Hepatocyte (in vitro differentiated cells): ENCODE results near the gene MAPKAP1.

Experiments used
- CTCF ChIP-seq: fragments of 200-600 bp; sonication (generic); IDR thresholded peaks from 2 replicates; pipeline ENCODE4 v1.5.1; 2016; ENCODE audit warnings: antibody characterized with exemption, mild to moderate bottlenecking; ENCODE audit not compliant: poor library complexity
- EZH2 ChIP-seq: fragments of 200-600 bp; sonication (generic); IDR thresholded peaks from 2 replicates; pipeline ENCODE4 v1.6.1; 2016; ENCODE audit warnings: antibody characterized with exemption, mild to moderate bottlenecking, borderline replicate concordance
- EZH2phosphoT487 ChIP-seq: fragments of 200-600 bp; sonication (generic); IDR thresholded peaks from one replicate; pipeline ENCODE4 v1.6.1; 2018; ENCODE audit warnings: antibody characterized with exemption, mild to moderate bottlenecking, low read depth, moderate library complexity; ENCODE audit not compliant: unreplicated experiment, severe bottlenecking

DNA sequence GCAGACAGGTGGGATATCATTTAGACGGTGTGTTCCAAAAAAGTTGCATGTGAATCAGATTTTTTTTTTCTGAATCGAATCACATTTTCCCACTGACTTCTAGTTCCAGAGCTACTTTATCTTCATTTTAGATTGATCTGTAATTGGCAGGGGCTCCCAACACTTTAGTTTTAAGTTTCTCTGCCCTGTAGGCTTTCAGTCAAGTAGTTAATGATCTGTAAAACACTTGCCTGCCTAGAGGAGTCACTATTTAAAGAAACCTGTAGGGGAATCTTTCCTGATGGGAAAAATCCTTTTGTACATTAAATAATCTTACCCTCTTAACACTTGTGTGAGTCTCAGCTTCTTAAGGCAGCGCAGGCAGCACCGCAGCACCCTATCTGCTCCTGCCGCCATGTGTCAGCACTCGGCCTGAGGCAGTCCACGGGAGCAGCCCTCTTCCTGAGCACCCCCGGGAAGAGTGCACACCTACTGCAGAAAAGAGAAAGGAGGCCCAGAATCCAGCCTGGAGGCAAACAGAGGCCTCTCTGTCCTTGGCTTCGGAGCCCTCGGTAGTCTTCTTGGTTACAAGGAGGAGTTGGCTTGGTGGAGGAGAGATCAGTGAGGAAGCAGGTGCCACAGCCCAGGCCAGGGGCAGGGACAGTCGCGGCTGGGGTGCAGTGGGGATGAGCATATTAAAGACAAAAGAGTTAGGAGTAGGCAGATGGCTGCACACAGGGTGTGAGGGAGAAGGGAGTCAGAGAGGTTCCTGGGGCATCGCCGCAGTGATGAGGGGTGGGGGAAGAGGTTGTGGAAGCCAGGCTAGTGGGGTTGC, 236.0 kb downstream of the MAPKAP1 start:
- TF ChIP-seq CTCF (no peak), EZH2 (no peak), EZH2phosphoT487 (no peak)
